Astrocyte (in vitro differentiated cells and primary cell): ENCODE data around the gene ERAP2. TPM values are rescaled to one million over a fixed set of nuclear protein-coding genes. Genes with fewer than 3 reads are reported as not detected.

ENCODE experiments used
- DNase-seq: peaks from one replicate; pipeline ENCODE4 v3.0.0-alpha.2; 2010; ENCODE audit warnings: low read depth
- FAIRE-seq: peaks from 2 replicates; lab custom pipeline; 2011; peaks lifted over from hg19 to GRCh38; lab: Jason Lieb, UNC
- H2AFZ ChIP-seq: 2 replicates; pipeline ENCODE4 v1.6.0; 2012; ENCODE audit warnings: low read depth, low read length, inconsistent platforms
- H3K27ac ChIP-seq: 2 replicates; pipeline ENCODE4 v1.5.1; 2011; ENCODE audit warnings: low read depth, low read length, inconsistent platforms
- H3K27me3 ChIP-seq: 2 replicates; pipeline ENCODE4 v1.6.0; 2011; ENCODE audit warnings: low read length, inconsistent platforms; ENCODE audit not compliant: insufficient read depth
- H3K36me3 ChIP-seq: 2 replicates; pipeline ENCODE4 v1.5.1; 2011; ENCODE audit warnings: low read length, inconsistent platforms; ENCODE audit not compliant: insufficient read depth
- H3K4me1 ChIP-seq: 2 replicates; pipeline ENCODE4 v1.5.1; 2011; ENCODE audit warnings: low read length, inconsistent platforms; ENCODE audit not compliant: insufficient read depth
- H3K4me2 ChIP-seq: 2 replicates; pipeline ENCODE4 v1.6.0; 2012; ENCODE audit warnings: low read length, inconsistent platforms
- H3K4me3 ChIP-seq: 2 replicates; pipeline ENCODE4 v1.5.1; 2011; ENCODE audit warnings: low read depth, mild to moderate bottlenecking, low read length, inconsistent platforms; ENCODE audit not compliant: insufficient read depth
- H3K79me2 ChIP-seq: 2 replicates; pipeline ENCODE4 v1.6.0; 2012; ENCODE audit warnings: mild to moderate bottlenecking, low read length, inconsistent platforms; ENCODE audit not compliant: insufficient read depth
- H3K9ac ChIP-seq: 2 replicates; pipeline ENCODE4 v1.6.0; 2012; ENCODE audit warnings: mild to moderate bottlenecking, low read length, inconsistent platforms
- H3K9me3 ChIP-seq: 2 replicates; pipeline ENCODE4 v1.5.1; 2012; ENCODE audit warnings: low read depth, mild to moderate bottlenecking, low read length, inconsistent platforms; ENCODE audit not compliant: insufficient read depth
- H4K20me1 ChIP-seq: 2 replicates; pipeline ENCODE4 v1.6.0; 2012; ENCODE audit warnings: low read length, inconsistent platforms; ENCODE audit not compliant: insufficient read depth
- H3K27ac Mint-ChIP-seq: one replicate; pipeline ENCODE4 v1.8.0; 2021; ENCODE audit warnings: mild to moderate bottlenecking, mixed read lengths; ENCODE audit not compliant: unreplicated experiment
- H3K27me3 Mint-ChIP-seq: one replicate; pipeline ENCODE4 v1.8.0; 2021; ENCODE audit warnings: low read depth, mixed read lengths; ENCODE audit not compliant: unreplicated experiment
- H3K36me3 Mint-ChIP-seq: one replicate; pipeline ENCODE4 v1.8.0; 2021; ENCODE audit warnings: low read depth, mixed read lengths; ENCODE audit not compliant: unreplicated experiment
- H3K4me1 Mint-ChIP-seq: one replicate; pipeline ENCODE4 v1.8.0; 2021; ENCODE audit warnings: low read depth, mixed read lengths; ENCODE audit not compliant: unreplicated experiment
- H3K4me3 Mint-ChIP-seq: one replicate; pipeline ENCODE4 v1.8.0; 2021; ENCODE audit warnings: mild to moderate bottlenecking, moderate library complexity, mixed read lengths; ENCODE audit not compliant: unreplicated experiment
- H3K9me3 Mint-ChIP-seq: one replicate; pipeline ENCODE4 v1.8.0; 2021; ENCODE audit warnings: mild to moderate bottlenecking, mixed read lengths; ENCODE audit not compliant: unreplicated experiment
- CTCF ChIP-seq: IDR thresholded peaks from 2 replicates; pipeline ENCODE4 v1.5.1; 2011; ENCODE audit warnings: low read depth, mild to moderate bottlenecking, inconsistent platforms, low read length, moderate library complexity; ENCODE audit not compliant: insufficient read depth
- EZH2 ChIP-seq: IDR thresholded peaks from 2 replicates; pipeline ENCODE4 v1.6.1; 2012; ENCODE audit warnings: mild to moderate bottlenecking, low read length, inconsistent platforms; ENCODE audit not compliant: insufficient read depth
- total RNA-seq: library from RNA; stranded (reverse); gene quantifications from 2 replicates; pipeline ENCODE4 v1.2.1, GENCODE V29; 2021

ERAP2 gene
- total RNA-seq, 1 donor from 2014 or later: 2.5 TPM

GRCh38 chr5:96883871-96884270, 7.6 kb downstream of the ERAP2 start:
- Histone ChIP-seq H3K36me3 (peaks cover 2% of the 10 kb centered on the region), H3K79me2 (no peaks in the 10 kb centered on the region), H3K9me3 (no peaks in the 10 kb centered on the region), H3K9ac (no peak overlapping the region), H3K27me3 (no peaks in the 10 kb centered on the region), H3K4me2 (no peak overlapping the region), H2AFZ (no peak overlapping the region), H3K27ac (no peak overlapping the region), H4K20me1 (no peaks in the 10 kb centered on the region), H3K4me3 (no peak overlapping the region), H3K4me1 (peaks cover 32% of the 10 kb centered on the region)
- FAIRE-seq (no peak), DNase-seq (no peak)
- TF ChIP-seq EZH2 (no peak), CTCF (no peak)
- Mint-ChIP-seq H3K27ac (no peak overlapping the region), H3K4me3 (no peak overlapping the region), H3K4me1 (peaks cover 20% of the 10 kb centered on the region), H3K27me3 (peaks cover under 1% of the 10 kb centered on the region), H3K9me3 (no peaks in the 10 kb centered on the region), H3K36me3 (peaks cover 2% of the 10 kb centered on the region)

- Mint-ChIP-seq H3K27me3 (peaks cover 2% of the 10 kb centered on the region), H3K27ac (no peak overlapping the region), H3K4me3 (no peak overlapping the region), H3K36me3 (peaks cover 7% of the 10 kb centered on the region), H3K9me3 (no peaks in the 10 kb centered on the region), H3K4me1 (peaks cover 20% of the 10 kb centered on the region)
- Histone ChIP-seq H3K27ac (no peak overlapping the region), H2AFZ (no peak overlapping the region), H3K36me3 (peaks cover 2% of the 10 kb centered on the region), H3K4me1 (peaks cover 30% of the 10 kb centered on the region), H4K20me1 (no peaks in the 10 kb centered on the region), H3K4me2 (no peak overlapping the region), H3K79me2 (no peaks in the 10 kb centered on the region), H3K9ac (no peak overlapping the region), H3K9me3 (no peaks in the 10 kb centered on the region), H3K27me3 (no peaks in the 10 kb centered on the region), H3K4me3 (no peak overlapping the region)
- FAIRE-seq (no peak), DNase-seq (no peak)
- TF ChIP-seq CTCF (no peak), EZH2 (no peak)
Measured at GRCh38 chr5:96884995-96885394, 8.7 kb downstream of the ERAP2 start.

- H3K27me3 ChIP-seq: no peaks in the 10 kb centered on the region
- H3K27ac Mint-ChIP-seq: no peak overlapping the region
- no peak overlapping the region for H3K9ac ChIP-seq
- no peak overlapping the region for H3K27ac ChIP-seq
- no peak overlapping the region for H3K4me3 Mint-ChIP-seq
- H3K4me2 ChIP-seq: peak overlapping the region; percentile 5
- no peaks in the 10 kb centered on the region for H3K9me3 Mint-ChIP-seq
- DNase-seq (peak; percentile 32), FAIRE-seq (no peak)
- H3K27me3 Mint-ChIP-seq: peaks cover 2% of the 10 kb centered on the region
- no peaks in the 10 kb centered on the region for H3K9me3 ChIP-seq
- H3K4me1 Mint-ChIP-seq: peaks cover 13% of the 10 kb centered on the region
- no peak overlapping the region for H2AFZ ChIP-seq
- H3K4me1 ChIP-seq: peaks cover 22% of the 10 kb centered on the region
- no peaks in the 10 kb centered on the region for H4K20me1 ChIP-seq
- peaks cover 5% of the 10 kb centered on the region for H3K36me3 Mint-ChIP-seq
- no peak overlapping the region for H3K4me3 ChIP-seq
- TF ChIP-seq EZH2 (no peak), CTCF (no peak)
- H3K79me2 ChIP-seq: no peaks in the 10 kb centered on the region
- peaks cover 2% of the 10 kb centered on the region for H3K36me3 ChIP-seq
Measured at GRCh38 chr5:96885518-96886338, 9.4 kb downstream of the ERAP2 start.
